Body of pancreas (tissue), 4 donors: ENCODE measurements around the gene ULK3.

Experiments
- POLR2A ChIP-seq, 3 donors: fragments of 450-650 bp; IDR thresholded peaks; one replicate each; pipeline ENCODE4 v1.6.1; 2016; ENCODE audit warnings: antibody characterized with exemption in 3 of 3, mild to moderate bottlenecking in 2 of 3
- TF ChIP-seq, protein P1 (sequence below), 7 experiments: fragments of 450-650 bp in 4 of 7; fragments of 200-600 bp in 3 of 7; sonication (generic) in 3 of 7; IDR thresholded peaks; one replicate each; pipeline ENCODE4 v1.5.1; 2016 to 2019; ENCODE audit warnings: antibody characterized with exemption in 7 of 7

DNA sequence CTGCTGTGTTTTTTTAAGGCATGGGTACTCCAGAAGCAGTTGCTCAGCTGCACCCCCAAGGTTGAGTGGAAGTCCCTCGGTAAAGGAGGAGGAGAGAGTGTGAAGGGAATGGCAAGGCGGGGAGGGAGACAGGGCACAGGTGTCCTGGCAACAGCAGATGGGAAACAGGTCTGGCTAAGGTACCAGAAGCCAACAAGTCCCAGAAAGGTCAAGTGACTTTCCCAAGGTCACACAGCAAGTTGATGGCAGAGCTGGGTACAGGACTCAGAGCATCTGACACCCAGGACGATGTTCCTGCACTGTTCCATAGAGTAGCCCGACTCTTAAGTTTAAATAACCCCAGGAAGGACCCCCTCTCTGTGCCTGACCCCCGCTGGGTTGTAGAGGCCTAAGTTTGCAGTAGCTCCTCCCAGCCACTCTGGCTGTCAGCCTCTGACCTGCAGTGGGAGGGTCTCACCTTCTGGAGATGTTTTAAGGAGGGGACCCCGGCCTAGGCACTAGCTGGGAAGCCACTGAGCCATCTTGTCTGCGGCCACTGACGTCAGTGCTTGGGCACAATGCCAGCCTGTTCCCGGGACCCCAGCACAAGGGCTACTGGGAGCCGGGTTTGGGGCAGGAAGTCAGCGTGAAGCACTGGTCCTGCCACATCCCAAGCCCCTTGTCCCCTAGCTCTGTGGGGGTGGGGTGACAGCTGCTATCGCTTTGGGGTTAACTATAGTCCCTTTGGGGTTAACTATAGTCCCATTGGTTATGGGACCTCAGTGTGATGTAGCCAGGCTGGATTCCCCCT is 50.5 kb downstream of the ULK3 start:
- no peak for TF ChIP-seq POLR2A (IDR thresholded peaks at IDR 0.05)
- TF ChIP-seq, protein P1, sequence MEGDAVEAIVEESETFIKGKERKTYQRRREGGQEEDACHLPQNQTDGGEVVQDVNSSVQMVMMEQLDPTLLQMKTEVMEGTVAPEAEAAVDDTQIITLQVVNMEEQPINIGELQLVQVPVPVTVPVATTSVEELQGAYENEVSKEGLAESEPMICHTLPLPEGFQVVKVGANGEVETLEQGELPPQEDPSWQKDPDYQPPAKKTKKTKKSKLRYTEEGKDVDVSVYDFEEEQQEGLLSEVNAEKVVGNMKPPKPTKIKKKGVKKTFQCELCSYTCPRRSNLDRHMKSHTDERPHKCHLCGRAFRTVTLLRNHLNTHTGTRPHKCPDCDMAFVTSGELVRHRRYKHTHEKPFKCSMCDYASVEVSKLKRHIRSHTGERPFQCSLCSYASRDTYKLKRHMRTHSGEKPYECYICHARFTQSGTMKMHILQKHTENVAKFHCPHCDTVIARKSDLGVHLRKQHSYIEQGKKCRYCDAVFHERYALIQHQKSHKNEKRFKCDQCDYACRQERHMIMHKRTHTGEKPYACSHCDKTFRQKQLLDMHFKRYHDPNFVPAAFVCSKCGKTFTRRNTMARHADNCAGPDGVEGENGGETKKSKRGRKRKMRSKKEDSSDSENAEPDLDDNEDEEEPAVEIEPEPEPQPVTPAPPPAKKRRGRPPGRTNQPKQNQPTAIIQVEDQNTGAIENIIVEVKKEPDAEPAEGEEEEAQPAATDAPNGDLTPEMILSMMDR (IDR thresholded peaks at IDR 0.05), result no peak
